Caco-2 (cell line): ENCODE measurements around the gene MSLN. TPM values are rescaled to one million over a fixed set of nuclear protein-coding genes. Genes with fewer than 3 reads are reported as not detected.
A peak's percentile ranks its signal among the peaks of the same experiment; 100 is the strongest.

ENCODE experiments used
- BruUV-seq: library from RNA; stranded (reverse); fragments of 400-500 nt; replicated peaks from 2 replicates; lab custom pipeline; 2021; lab: Mats Ljungman, UMichigan
- CTCF ChIA-PET: fragments of 300-600 bp; sonication (Branson Sonifier 250); formaldehyde crosslinking; loops from one replicate; lab custom pipeline; 2022; ENCODE audit warnings: antibody characterized with exemption; lab: Charles Lee
- POLR2A ChIA-PET: fragments of 300-600 bp; sonication (Branson Sonifier 250); formaldehyde crosslinking; loops from one replicate; lab custom pipeline; 2022; ENCODE audit warnings: antibody characterized with exemption; lab: Charles Lee
- DNase-seq, 2 experiments: peaks; one replicate each; pipeline versions ENCODE4 v3.0.0 to v3.0.0-alpha.2; 2020 to 2022
- H3K27me3 ChIP-seq: replicated peaks from 2 replicates; pipeline ENCODE4 v1.6.0; 2011; ENCODE audit warnings: low read length; ENCODE audit not compliant: control insufficient read depth, insufficient read depth
- H3K36me3 ChIP-seq: 2 replicates; pipeline ENCODE4 v1.5.1; 2011; ENCODE audit warnings: low read length; ENCODE audit not compliant: control insufficient read depth, insufficient read depth
- H3K4me1 ChIP-seq: fragments of 250-450 bp; sonication (Bioruptor Pico); 2 replicates; pipeline ENCODE4 v1.5.1; 2020; ENCODE audit warnings: mild to moderate bottlenecking
- H3K4me3 ChIP-seq: 2 replicates; pipeline ENCODE4 v1.5.1; 2011; ENCODE audit warnings: low read depth, mild to moderate bottlenecking, control low read depth, low read length
- H3K9me3 ChIP-seq: fragments of 250-450 bp; sonication (Bioruptor Pico); 2 replicates; pipeline ENCODE4 v1.5.1; 2020; ENCODE audit warnings: mild to moderate bottlenecking, moderate library complexity
- H3K27ac Mint-ChIP-seq: one replicate; pipeline ENCODE4 v1.8.0; 2022; ENCODE audit warnings: mixed read lengths; ENCODE audit not compliant: unreplicated experiment
- H3K27me3 Mint-ChIP-seq: one replicate; pipeline ENCODE4 v1.8.0; 2022; ENCODE audit warnings: mixed read lengths; ENCODE audit not compliant: insufficient read depth, unreplicated experiment
- H3K36me3 Mint-ChIP-seq: one replicate; pipeline ENCODE4 v1.8.0; 2022; ENCODE audit warnings: mild to moderate bottlenecking, mixed read lengths; ENCODE audit not compliant: insufficient read depth, unreplicated experiment
- H3K4me1 Mint-ChIP-seq: one replicate; pipeline ENCODE4 v1.8.0; 2022; ENCODE audit warnings: low read depth, mixed read lengths; ENCODE audit not compliant: unreplicated experiment
- H3K4me3 Mint-ChIP-seq: one replicate; pipeline ENCODE4 v1.8.0; 2022; ENCODE audit warnings: mild to moderate bottlenecking, moderate library complexity, mixed read lengths; ENCODE audit not compliant: unreplicated experiment
- H3K9me3 Mint-ChIP-seq: one replicate; pipeline ENCODE4 v1.8.0; 2022; ENCODE audit warnings: mixed read lengths; ENCODE audit not compliant: unreplicated experiment
- intact Hi-C: fragments of 100-400 bp; cut with micrococcal nuclease; formaldehyde crosslinking; loops from one replicate; pipeline ENCODE4 v1.10.0; 2022; ENCODE audit not compliant: unreplicated experiment
- total RNA-seq: library from RNA; stranded (reverse); gene quantifications from 2 replicates; pipeline ENCODE4 v1.2.3, GENCODE V29; 2022
- TF ChIP-seq, protein P1 (sequence below), 2 experiments: fragments of 200-600 bp in 1 of 2; IDR thresholded peaks; 1 replicate in 1 of 2; 2 replicates in 1 of 2; pipeline versions ENCODE4 v1.5.1 to v1.8.0; 2011 to 2022; ENCODE audit warnings: antibody characterized with exemption in 1 of 2, control low read depth in 1 of 2, inconsistent platforms in 1 of 2, low read depth in 1 of 2, low read length in 1 of 2, mild to moderate bottlenecking in 1 of 2, moderate library complexity in 1 of 2; ENCODE audit not compliant: insufficient read depth in 1 of 2, severe bottlenecking in 1 of 2, unreplicated experiment in 1 of 2

MSLN gene
- total RNA-seq, 1 experiment from 2014 or later: 0.36 TPM

DNA sequence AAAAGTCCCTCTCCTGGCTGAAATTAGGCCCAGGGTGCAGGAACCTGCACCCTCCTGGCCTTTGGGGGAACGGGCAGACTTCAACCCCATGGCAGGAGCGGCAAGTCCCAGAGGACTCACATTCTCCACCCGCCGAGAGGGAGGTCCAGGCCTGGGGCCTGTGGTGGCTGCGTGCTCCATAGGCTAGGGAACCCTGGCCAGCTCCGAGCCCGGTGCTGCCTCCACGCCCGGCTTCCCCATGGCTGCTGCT is 34.4 kb upstream of the MSLN start:
- Mint-ChIP-seq H3K27ac (no peak overlapping the region), H3K4me3 (peak overlapping the region; percentile 64), H3K9me3 (no peaks in the 10 kb centered on the region), H3K27me3 (no peaks in the 10 kb centered on the region), H3K4me1 (no peaks in the 10 kb centered on the region), H3K36me3 (peaks cover 11% of the 10 kb centered on the region)
- intact Hi-C loops: no loop called here
- DNase-seq: no peak
- POLR2A ChIA-PET: no interaction called here
- H3K27me3 ChIP-seq: no peaks in the 10 kb centered on the region
- CTCF ChIA-PET: interaction anchor here (1.5 kb wide), 1 partner anchor 19 kb away, joined by 4 read pairs; no protein-coding TSS in a partner anchor
- no peaks in the 10 kb centered on the region for H3K36me3 ChIP-seq
- TF ChIP-seq, protein P1, sequence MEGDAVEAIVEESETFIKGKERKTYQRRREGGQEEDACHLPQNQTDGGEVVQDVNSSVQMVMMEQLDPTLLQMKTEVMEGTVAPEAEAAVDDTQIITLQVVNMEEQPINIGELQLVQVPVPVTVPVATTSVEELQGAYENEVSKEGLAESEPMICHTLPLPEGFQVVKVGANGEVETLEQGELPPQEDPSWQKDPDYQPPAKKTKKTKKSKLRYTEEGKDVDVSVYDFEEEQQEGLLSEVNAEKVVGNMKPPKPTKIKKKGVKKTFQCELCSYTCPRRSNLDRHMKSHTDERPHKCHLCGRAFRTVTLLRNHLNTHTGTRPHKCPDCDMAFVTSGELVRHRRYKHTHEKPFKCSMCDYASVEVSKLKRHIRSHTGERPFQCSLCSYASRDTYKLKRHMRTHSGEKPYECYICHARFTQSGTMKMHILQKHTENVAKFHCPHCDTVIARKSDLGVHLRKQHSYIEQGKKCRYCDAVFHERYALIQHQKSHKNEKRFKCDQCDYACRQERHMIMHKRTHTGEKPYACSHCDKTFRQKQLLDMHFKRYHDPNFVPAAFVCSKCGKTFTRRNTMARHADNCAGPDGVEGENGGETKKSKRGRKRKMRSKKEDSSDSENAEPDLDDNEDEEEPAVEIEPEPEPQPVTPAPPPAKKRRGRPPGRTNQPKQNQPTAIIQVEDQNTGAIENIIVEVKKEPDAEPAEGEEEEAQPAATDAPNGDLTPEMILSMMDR (IDR thresholded peaks at IDR 0.05; ENCODE audit: insufficient read depth in 1 of 2, low read depth in 1 of 2, low read length in 1 of 2, severe bottlenecking in 1 of 2, unreplicated experiment in 1 of 2): no peak
- no peaks in the 10 kb centered on the region for H3K9me3 ChIP-seq
- H3K4me3 ChIP-seq: no peak overlapping the region
- BruUV-seq: no TSS peak
- H3K4me1 ChIP-seq: peaks cover 11% of the 10 kb centered on the region

DNA sequence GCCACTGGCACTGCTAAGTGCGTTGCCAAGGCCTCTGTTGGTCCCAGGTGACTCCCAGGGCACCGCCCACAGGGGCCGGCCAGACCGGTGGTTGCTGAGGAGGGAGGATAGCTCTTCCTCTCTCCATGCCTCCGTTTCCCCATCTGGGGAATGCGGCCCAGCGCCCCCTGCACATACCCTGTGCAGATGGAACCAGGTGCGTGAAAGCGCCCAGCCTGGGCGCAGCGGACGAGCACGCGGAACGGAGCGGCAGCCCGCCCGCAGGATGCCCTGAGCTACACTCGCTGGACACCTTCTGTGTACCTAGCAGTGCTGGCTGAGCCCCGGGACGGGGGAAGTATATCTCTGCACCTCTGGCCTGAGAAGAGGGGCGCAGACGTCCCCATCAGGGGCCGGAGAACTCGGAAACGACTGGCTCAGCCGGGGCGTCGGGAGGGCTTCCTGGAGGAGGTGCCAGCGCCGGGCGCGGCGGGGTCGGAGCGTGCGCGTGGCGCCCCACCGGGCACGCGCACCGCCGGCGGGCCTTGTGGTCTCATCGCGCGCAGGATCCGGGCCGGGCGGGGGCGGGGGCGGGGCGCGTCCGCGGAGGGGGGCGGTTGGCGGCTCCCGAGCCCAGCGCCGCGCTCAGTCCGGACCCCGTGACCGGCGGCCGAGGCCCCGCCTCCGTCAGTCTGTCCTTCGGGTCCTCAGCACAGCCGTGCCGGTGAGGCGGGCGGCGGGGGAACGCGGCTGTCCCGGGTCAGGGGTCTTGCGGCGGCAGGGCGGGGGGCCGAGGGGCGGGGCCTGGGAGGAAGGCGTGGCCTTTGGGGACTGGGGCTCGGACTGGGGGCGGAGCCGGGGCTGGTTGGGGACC is 33.9 kb upstream of the MSLN start, which contains the start of the genes CCDC78 and HAGHL:
TSS of gene CCDC78 (minus strand) at position 6 of the 853 bp plus-strand sequence. CDS start 76 bp downstream, outside the sequence.
TSS of gene HAGHL (plus strand) at position 669 of the 853 bp plus-strand sequence. CDS start 404 bp downstream, outside the sequence.
- peak; percentile 63 to 74 for DNase-seq
- Mint-ChIP-seq H3K4me1 (no peaks in the 10 kb centered on the region), H3K36me3 (peaks cover 11% of the 10 kb centered on the region), H3K9me3 (no peaks in the 10 kb centered on the region), H3K4me3 (peak within 1 kb of the TSS; percentile 64), H3K27ac (no peak within 1 kb of the TSS), H3K27me3 (no peaks in the 10 kb centered on the region)
- Histone ChIP-seq H3K4me1 (peaks cover 8% of the 10 kb centered on the region), H3K9me3 (no peaks in the 10 kb centered on the region), H3K27me3 (no peaks in the 10 kb centered on the region), H3K4me3 (peak within 1 kb of the TSS; percentile 65), H3K36me3 (no peaks in the 10 kb centered on the region)
- intact Hi-C loops: no loop called here
- TF ChIP-seq, protein P1 (IDR thresholded peaks at IDR 0.05; ENCODE audit: insufficient read depth in 1 of 2, low read depth in 1 of 2, low read length in 1 of 2, severe bottlenecking in 1 of 2, unreplicated experiment in 1 of 2): no peak
- no TSS peak for BruUV-seq
- ChIA-PET POLR2A (no interaction called here), CTCF (interaction anchor here (1.5 kb wide), 1 partner anchor 20 kb away, joined by 4 read pairs; no protein-coding TSS in a partner anchor)

DNA sequence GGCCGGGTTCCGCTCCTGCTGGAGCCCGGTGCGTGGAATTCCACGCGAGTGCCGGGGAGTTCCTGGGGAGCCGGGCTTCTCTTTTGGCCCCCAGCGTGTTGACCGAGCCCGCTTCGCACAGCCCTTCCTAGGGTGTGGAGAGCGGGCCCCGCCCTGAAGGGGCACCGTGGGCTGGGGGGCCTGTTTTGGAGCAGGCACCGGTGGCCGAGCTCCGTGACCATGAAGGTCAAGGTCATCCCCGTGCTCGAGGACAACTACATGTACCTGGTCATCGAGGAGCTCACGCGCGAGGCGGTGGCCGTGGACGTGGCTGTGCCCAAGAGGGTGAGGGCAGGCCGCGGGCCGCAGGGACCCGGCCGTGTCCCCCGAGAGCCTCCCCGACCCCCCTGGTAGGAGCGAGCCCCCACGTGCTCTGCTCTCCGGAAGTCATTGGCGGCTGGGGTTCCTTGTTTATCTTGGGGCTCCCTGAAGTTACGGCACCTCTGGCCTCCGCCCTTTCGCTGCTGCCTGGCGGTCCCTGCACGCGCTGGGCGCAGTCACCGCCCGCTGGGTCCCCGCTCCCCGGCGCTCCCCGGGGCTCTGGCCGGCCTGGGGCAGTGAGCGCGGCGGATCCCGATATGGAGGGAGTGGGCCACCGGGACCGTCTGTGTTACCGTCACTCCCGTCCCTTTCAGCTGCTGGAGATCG is 33.1 kb upstream of the MSLN start:
- peak overlapping the region; percentile 64 for H3K4me3 Mint-ChIP-seq
- TF ChIP-seq, protein P1 (IDR thresholded peaks at IDR 0.05; ENCODE audit: insufficient read depth in 1 of 2, low read depth in 1 of 2, low read length in 1 of 2, severe bottlenecking in 1 of 2, unreplicated experiment in 1 of 2): no peak
- no peaks in the 10 kb centered on the region for H3K27me3 ChIP-seq
- no peaks in the 10 kb centered on the region for H3K9me3 ChIP-seq
- CTCF ChIA-PET: interaction anchor here (0.6 to 1.5 kb wide), 5 partner anchors 8 to 21 kb away, joined by 4 to 10 read pairs (median 5); partner anchors contain the start of gene METRN
- POLR2A ChIA-PET: interaction anchor here (1.0 to 1.5 kb wide), 2 partner anchors 11 to 14 kb away, joined by 3 to 4 read pairs; partner anchors contain the start of gene CIAO3
- peaks cover 3% of the 10 kb centered on the region; the same call in 1 of the 2 replicates for H3K4me1 ChIP-seq
- H3K27me3 Mint-ChIP-seq: no peaks in the 10 kb centered on the region
- intact Hi-C loops: no loop called here
- BruUV-seq: no TSS peak
- H3K4me1 Mint-ChIP-seq: no peaks in the 10 kb centered on the region
- no peak overlapping the region for H3K27ac Mint-ChIP-seq
- peaks cover 11% of the 10 kb centered on the region for H3K36me3 Mint-ChIP-seq
- H3K36me3 ChIP-seq: no peaks in the 10 kb centered on the region
- DNase-seq: no peak
- no peaks in the 10 kb centered on the region for H3K9me3 Mint-ChIP-seq
- peak overlapping the region; percentile 65 for H3K4me3 ChIP-seq
